Measurements from ENCODE around the gene KRT77.

DNA sequence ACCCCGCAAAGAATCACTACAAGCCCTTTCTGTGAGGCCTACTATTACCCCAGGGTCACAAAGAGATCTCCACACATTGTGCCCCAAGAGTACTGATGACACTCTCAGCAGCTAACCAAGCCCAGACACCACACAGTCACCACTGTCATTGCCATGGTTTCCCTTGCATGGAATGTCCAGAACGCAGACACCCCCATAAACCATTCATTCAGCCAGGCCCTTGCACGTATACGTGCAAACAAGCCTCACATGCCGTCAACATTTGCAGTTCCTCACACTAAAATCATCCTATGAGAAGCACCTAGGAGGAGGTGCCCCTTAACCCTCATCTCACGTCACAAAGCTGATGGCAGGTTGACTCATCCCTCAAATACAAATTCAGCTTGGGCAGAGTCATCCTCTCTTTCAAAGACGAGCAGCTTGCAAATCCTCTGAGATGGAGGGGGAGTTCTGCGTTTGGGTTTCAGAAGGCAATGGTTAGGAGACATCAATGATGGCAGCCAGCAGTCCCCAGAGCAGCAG is 17.1 kb upstream of the KRT77 start:
- TF ChIP-seq EZH2 (IDR thresholded peaks at IDR 0.05; ENCODE audit: borderline replicate concordance, insufficient read depth, low read length, poor library complexity, severe bottlenecking) (no peak), RAD21 (conservative IDR thresholded peaks at IDR 0.05) (no peak), EP300 (conservative IDR thresholded peaks at IDR 0.05; ENCODE audit: poor library complexity, severe bottlenecking) (no peak), MXI1 (conservative IDR thresholded peaks at IDR 0.05; ENCODE audit: poor library complexity, severe bottlenecking) (no peak)
- TF ChIP-seq, protein P1, sequence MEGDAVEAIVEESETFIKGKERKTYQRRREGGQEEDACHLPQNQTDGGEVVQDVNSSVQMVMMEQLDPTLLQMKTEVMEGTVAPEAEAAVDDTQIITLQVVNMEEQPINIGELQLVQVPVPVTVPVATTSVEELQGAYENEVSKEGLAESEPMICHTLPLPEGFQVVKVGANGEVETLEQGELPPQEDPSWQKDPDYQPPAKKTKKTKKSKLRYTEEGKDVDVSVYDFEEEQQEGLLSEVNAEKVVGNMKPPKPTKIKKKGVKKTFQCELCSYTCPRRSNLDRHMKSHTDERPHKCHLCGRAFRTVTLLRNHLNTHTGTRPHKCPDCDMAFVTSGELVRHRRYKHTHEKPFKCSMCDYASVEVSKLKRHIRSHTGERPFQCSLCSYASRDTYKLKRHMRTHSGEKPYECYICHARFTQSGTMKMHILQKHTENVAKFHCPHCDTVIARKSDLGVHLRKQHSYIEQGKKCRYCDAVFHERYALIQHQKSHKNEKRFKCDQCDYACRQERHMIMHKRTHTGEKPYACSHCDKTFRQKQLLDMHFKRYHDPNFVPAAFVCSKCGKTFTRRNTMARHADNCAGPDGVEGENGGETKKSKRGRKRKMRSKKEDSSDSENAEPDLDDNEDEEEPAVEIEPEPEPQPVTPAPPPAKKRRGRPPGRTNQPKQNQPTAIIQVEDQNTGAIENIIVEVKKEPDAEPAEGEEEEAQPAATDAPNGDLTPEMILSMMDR (IDR thresholded peaks at IDR 0.05; ENCODE audit: poor library complexity, severe bottlenecking) = no peak

Measured in neural cell (in vitro differentiated cells).